G401 (cell line): ENCODE measurements around the gene STIM1. TPM values are rescaled to one million over a fixed set of nuclear protein-coding genes. Genes with fewer than 3 reads are reported as not detected.
"Not testable (repeated sequence)": the region's sequence is repeated elsewhere in the genome, so short reads cannot be mapped to it uniquely, and the experiment has no call there.

Experiments used
- DNase-seq: peaks from one replicate; pipeline ENCODE4 v3.0.0-alpha.2; 2015; ENCODE audit warnings: low spot score
- in situ Hi-C: cut with HindIII; loops from 2 replicates; pipeline ENCODE4 v1.10.0; 2016; ENCODE audit warnings: low sequenced_read_pairs, mixed read lengths
- total RNA-seq: library from RNA; depleted of rRNA; stranded (reverse); fragments of >200 nt; shearing (Covaris generic); gene quantifications from 2 replicates; pipeline ENCODE4 v1.2.3, GENCODE V29; 2014

Gene STIM1
- total RNA-seq, 1 experiment from 2014 or later: 15.4 TPM

- DNase-seq: no peak
- in situ Hi-C loops: no loop called here
Measured at GRCh38 chr11:4030197-4030596, 174.7 kb downstream of the STIM1 start.

GRCh38 chr11:4032097-4032496 lies 176.6 kb downstream of the STIM1 start:
- DNase-seq: no peak

GRCh38 chr11:4035985-4036384 lies 180.5 kb downstream of the STIM1 start:
- no peak for DNase-seq
- in situ Hi-C loops: no loop called here

More at GRCh38 chr11:4032097-4032496, 176.6 kb downstream of the STIM1 start:
- in situ Hi-C loops: no loop called here

GRCh38 chr11:4039011-4039410 lies 183.5 kb downstream of the STIM1 start:
- in situ Hi-C loops: no loop called here
- no peak for DNase-seq

- no peak for DNase-seq
- in situ Hi-C loops: no loop called here
Measured at GRCh38 chr11:4040461-4040860, 185.0 kb downstream of the STIM1 start.

- no peak for DNase-seq
- in situ Hi-C loops: no loop called here
Measured at GRCh38 chr11:4041731-4042391, 186.4 kb downstream of the STIM1 start.

GRCh38 chr11:4044976-4045646 lies 189.6 kb downstream of the STIM1 start:
- DNase-seq: peak; percentile 23
- in situ Hi-C loops: no loop called here

- no peak for DNase-seq
- in situ Hi-C loops: no loop called here
Measured at GRCh38 chr11:4048340-4048739, 192.9 kb downstream of the STIM1 start.

- DNase-seq: no peak
- in situ Hi-C loops: no loop called here
Measured at GRCh38 chr11:4049006-4049405, 193.5 kb downstream of the STIM1 start.

- no peak for DNase-seq
- in situ Hi-C loops: no loop called here
Measured at GRCh38 chr11:4050138-4050537, 194.7 kb downstream of the STIM1 start.

- DNase-seq, in situ Hi-C loops: not testable (repeated sequence)
Measured at GRCh38 chr11:4053200-4053599, 197.7 kb downstream of the STIM1 start.

- DNase-seq: no peak
- in situ Hi-C loops: no loop called here
Measured at GRCh38 chr11:4054643-4055042, 199.2 kb downstream of the STIM1 start.

GRCh38 chr11:4059424-4059823 lies 204.0 kb downstream of the STIM1 start:
- in situ Hi-C loops: no loop called here
- DNase-seq: no peak

GRCh38 chr11:4060182-4060923 lies 204.9 kb downstream of the STIM1 start:
- no peak for DNase-seq
- in situ Hi-C loops: no loop called here

GRCh38 chr11:4061700-4062099 lies 206.2 kb downstream of the STIM1 start:
- DNase-seq: no peak
- in situ Hi-C loops: no loop called here

GRCh38 chr11:4063348-4063747 lies 207.9 kb downstream of the STIM1 start:
- DNase-seq: no peak
- in situ Hi-C loops: no loop called here

GRCh38 chr11:4064278-4064955 lies 209.0 kb downstream of the STIM1 start:
- in situ Hi-C loops: no loop called here

GRCh38 chr11:4065086-4065485 lies 209.6 kb downstream of the STIM1 start:
- in situ Hi-C loops: no loop called here
- no peak for DNase-seq

More at GRCh38 chr11:4064278-4064955, 209.0 kb downstream of the STIM1 start:
- no peak for DNase-seq

- in situ Hi-C loops: no loop called here
- peak; percentile 87 for DNase-seq
Measured at GRCh38 chr11:4065601-4066377, 210.3 kb downstream of the STIM1 start.
